Kidney glomerular epithelial cell (primary cell): ENCODE data around the gene GPC1.

Experiments
- DNase-seq: peaks from one replicate; lab custom pipeline; 2025; lab: John Stamatoyannopoulos, UW

The GPC1 gene

DNA sequence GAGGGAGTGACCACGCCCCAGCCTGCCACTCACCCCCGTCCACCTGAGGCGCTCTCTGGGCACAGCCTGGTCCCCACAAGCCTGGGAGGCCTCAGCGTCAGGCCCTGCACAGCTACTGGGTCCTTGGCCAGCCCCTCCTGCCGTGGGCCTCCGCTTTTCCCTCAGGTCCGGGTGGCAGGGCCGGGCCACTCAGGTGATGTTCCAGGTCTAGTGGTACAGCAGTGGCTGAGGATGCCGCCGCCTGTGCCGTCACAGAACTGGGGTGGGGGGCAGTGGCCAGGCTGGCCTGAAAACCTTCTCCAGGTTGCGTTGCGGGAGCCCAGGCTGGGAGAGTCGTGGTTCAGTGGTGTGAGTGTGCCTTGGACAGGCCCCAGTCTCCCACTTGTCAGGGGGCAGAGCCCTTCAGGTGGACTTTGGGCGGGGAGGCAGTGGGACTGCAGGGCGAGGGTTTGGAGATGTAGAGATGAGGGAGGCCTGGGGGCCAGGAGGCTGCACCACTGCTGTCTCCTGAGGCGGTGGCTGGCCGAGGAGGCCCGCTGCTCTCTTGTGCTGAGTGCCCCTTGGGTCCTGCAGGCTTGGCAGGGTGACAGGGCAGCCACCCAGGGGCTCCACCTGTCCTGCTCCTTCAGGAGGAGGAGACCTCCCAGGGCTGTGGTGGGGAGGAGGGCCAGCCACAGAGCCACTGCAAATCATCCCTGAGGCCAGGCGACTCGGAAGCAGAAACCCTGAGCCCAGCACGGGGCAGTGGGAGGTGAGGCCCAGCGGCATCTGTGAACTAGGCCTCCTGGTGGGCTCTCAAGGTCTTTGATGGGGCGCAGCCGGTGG, 7.6 kb downstream of the GPC1 start:
- DNase-seq, result no peak

- no peak for DNase-seq
Observed at GRCh38 chr2:240443891-240444301, 8.4 kb downstream of the GPC1 start.

DNA sequence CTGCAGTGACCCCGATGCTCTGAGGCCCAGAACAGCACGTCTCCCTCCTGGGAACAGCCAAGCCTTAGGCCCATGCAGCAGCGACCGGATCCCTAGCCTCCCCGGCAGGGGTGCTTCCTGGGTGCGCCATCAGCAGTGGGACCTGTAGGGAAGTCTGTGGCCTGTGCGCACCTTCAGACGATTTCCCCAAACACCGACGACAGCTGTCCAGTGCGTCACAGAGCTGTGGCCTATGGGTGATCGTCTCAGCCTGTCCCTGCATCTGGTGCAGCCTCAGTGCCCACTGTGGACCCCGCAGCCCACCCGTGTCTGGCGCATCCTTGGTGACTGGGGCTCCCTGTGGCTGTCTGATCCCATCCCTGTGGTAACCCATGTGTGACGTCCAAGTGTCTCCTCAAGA, 9.0 kb downstream of the GPC1 start:
- DNase-seq, result no peak

DNA sequence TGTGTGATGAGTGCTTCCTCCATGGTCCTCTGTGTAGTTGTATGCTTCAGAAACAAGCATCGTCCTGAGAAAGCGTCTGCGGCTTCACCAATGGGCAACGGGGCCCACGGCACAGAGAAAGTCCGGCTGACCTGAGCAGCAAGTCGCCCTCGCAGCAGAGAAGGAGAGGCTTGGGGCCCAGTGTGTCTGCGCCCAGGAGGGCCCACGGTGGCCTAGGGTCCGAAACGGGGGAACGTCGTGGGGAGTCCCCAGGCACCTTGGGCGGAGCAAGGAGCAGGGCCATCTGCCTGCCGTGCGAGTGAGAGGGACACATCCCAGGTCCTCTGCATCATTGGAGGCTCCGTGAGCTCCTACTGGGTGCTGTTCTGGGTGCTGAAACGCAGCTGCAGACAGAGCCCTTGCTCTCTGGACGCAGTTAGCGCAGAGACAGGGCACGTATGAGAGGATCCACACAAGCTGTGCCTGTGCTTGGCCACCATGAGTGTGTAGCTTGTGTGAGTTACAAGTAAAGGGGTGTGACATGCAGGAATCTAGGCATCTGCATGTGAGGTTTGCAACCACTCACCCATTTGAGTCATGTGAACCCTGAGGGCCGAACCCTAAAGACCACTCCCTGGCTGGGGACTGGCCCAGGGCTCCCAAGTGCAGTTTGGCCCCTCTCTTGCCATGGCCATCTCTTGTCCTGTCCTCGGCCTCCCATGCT, 10.6 kb downstream of the GPC1 start:
- no peak for DNase-seq

DNA sequence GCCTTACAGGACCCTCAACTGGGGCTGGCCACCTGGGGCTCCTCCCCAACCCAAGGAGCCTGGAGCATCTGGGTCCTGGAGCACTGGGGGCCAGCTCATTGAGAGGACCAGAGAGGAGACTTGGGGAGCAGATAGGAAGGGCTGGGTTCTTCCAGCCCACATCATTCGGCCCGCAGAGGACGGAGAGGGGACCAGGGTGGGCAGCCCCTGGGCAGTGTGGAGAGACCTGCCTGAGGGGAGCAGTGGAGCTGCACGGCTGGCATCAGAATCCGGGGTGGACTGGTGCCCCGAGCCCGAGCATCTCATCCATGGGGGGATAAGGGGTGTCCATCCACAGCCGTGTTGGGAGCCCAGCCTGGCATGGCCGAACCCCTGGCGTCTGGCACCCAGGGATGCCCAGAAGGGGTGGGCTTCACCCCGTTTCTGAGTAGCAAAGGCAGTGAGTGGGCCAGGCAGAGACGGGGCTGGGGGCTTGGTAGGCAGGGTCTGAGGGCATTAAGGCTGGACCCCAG, 11.3 kb downstream of the GPC1 start:
- DNase-seq, result no peak

- DNase-seq, result no peak
Observed at GRCh38 chr2:240447331-240447730, 11.9 kb downstream of the GPC1 start.

GRCh38 chr2:240447934-240448333, 12.5 kb downstream of the GPC1 start:
- no peak for DNase-seq

- DNase-seq, result no peak
Observed at GRCh38 chr2:240448387-240449274, 13.2 kb downstream of the GPC1 start.

GRCh38 chr2:240449764-240450531, 14.5 kb downstream of the GPC1 start:
- DNase-seq, result no peak

DNA sequence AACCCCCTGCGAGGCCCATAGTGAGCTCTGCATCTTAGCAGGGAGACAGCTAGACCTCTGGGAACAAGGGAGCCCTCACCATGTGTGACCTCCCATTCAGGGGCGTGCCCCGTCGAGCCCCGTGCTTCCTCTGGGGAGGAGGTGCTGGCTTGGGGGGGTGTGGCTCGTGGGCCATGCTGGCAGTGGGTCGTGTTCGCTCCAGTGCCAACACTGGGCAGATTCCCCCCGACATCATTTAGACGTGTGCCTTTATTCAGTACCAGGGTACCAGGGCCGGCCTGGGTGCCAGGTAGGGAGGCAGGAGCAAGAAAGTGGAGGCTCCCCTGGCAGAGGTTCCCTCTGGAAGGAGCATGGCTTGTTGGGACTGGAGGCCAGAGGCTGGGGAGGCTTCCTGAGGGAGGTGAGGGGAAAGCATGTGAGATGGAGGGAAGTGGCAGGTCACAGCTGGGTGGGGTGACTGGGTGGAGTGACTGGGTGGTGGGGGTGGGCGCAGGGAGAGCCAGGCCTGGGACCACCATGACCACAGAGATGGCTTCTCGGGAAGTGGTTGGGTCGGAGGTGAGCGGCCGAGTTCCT, 15.2 kb downstream of the GPC1 start:
- DNase-seq, result no peak

- no peak for DNase-seq
Observed at GRCh38 chr2:240451108-240451611, 15.7 kb downstream of the GPC1 start.

GRCh38 chr2:240451791-240452461, 16.5 kb downstream of the GPC1 start:
- no peak for DNase-seq

DNA sequence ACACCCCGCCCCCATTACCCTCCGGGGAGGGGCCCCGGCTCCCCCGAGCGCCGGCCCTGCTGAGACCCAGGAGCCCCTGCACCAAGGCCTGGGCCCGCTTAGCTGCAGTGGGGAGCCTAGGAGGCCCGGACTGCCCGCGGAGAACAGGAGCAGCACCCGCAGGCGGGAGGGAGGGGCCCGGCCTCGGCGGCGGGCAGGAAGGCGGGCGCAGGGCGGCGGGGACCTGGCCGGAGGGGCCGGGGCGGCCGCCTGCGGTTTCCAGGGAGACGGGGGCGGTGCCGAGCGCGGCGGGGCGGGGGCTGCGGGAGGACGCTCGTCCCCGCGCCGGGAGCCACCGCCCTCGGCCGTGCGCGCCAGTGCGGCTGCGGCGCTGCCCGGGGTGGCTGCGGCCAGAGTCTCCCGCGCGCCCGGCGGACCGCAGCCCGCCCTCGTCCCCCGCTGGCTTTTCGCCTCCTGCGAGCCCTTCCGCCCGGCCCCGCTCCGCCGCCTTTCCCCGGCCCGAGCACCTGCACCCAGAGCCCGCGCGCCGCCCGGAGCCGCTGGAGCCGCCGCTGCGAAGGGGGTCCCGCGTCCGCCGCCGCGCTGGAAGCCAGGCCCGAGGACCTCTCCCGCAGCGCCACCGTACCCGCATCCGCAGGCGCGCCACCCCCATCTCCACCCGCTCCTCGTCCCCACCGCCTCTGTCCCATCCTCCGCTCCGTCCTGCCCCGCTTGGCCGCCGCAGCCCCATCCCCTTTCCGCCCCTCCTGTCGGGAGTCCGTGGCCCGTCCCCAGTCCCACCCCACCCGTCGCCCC, 17.2 kb downstream of the GPC1 start:
- peak; percentile 18 for DNase-seq

- DNase-seq, result no peak
Observed at GRCh38 chr2:240453461-240454105, 18.1 kb downstream of the GPC1 start.

- no peak for DNase-seq
Observed at GRCh38 chr2:240454106-240454901, 18.8 kb downstream of the GPC1 start.

GRCh38 chr2:240455272-240455646, 19.8 kb downstream of the GPC1 start:
- DNase-seq, result no peak

GRCh38 chr2:240455647-240456446, 20.4 kb downstream of the GPC1 start:
- DNase-seq, result no peak
